ENCODE results near the gene ARHGAP32.
A peak's percentile ranks its signal among the peaks of the same experiment; 100 is the strongest.

The ARHGAP32 gene

GRCh38 chr11:129192150-129192549 lies at the start of gene ARHGAP32:
ARHGAP32 (minus strand) TSS chr11:129192325; CDS start chr11:129192198, 127 bp downstream.
- DNase-seq: no peak

GRCh38 chr11:129239207-129239606 lies 47.1 kb upstream of the ARHGAP32 start:
- DNase-seq: no peak

- DNase-seq: no peak
Observed at GRCh38 chr11:129237880-129238638, 45.9 kb upstream of the ARHGAP32 start.

- peak; percentile 32 for DNase-seq
Observed at GRCh38 chr11:129237456-129237855, 45.3 kb upstream of the ARHGAP32 start.

GRCh38 chr11:129236850-129237249 lies 44.7 kb upstream of the ARHGAP32 start:
- DNase-seq: no peak

GRCh38 chr11:129234978-129235377 lies 42.9 kb upstream of the ARHGAP32 start:
- DNase-seq: no peak

- DNase-seq: peak; percentile 53
Observed at GRCh38 chr11:129230006-129230405, 37.9 kb upstream of the ARHGAP32 start.

GRCh38 chr11:129226207-129226798 lies 34.2 kb upstream of the ARHGAP32 start:
- DNase-seq: no peak

DNA sequence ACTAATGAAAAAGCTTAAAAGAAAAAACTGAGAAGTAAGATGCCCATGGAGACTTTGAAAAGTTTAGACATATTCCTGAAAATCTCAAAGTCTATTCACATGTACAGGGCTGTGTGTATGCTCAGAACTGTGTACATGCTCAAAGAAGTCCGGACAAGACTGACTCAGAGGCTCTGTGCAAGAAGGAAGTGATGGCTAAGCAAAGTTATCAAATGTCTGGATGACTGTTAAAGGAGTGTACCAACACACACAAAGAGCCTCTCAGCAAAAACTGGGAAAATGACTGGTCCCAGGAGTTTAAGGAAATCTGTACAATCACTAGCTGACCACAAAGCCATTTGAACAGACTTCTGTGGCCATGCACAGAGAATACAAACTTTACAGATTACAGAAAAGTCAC lies 33.1 kb upstream of the ARHGAP32 start:
- no peak for DNase-seq

DNA sequence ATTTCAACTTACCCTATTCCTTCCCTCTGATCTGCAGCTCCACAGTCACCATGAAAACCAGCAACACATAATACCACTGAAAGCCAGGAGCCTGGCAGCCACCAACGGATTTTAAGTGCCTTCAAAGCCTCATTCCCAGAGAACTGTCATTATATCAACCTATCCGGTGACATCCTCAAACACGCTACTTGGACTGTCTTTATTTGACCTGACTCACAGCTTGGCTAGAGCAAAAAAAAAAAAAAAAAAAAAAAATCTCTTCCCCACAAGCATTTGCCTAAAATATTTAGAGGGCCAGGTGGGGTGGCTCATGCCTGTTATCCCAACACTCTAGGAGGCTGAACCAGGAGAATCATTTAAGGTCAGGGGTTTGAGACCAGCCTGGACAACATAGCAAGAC lies 32.4 kb upstream of the ARHGAP32 start:
- DNase-seq: no peak

DNA sequence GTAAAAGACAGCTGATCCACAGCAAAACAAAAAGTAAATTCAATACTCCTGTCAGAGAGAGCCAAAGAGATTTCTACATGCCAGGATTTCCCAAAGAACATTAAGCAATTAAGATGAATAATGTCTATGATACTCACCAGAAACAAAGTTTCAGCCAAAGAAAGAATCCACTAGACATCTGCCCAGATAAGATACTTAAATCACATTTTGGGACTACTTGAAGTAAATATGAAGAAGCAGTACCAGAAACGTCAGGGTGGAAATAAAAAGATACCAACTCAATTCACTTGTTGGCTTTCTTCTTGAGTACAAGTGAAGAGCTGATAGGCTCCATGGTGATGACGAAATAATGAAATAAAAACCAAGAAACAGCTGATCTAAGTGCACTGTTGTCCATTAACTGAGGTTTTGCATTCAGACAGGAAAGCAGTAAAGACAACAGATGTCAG lies 31.6 kb upstream of the ARHGAP32 start:
- DNase-seq: no peak

DNA sequence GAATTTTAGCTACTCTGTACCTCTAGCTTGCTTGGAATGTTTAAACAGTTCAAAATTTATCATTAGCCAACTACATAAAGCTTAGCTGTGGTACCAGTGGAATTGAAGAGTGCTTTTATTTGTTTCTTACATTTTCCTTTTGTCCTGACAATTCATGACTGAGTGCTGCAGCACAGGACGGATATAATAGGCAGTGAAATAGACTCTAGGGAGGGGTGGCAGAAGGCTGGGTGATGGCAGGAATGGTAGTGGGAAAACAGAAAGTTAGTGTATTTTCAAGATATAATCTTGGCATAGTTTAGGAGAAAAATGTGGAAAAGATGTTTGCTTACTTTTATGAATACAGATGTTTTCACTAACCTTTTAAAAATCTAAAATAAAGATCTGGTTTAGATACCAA lies 31.1 kb upstream of the ARHGAP32 start:
- no peak for DNase-seq

GRCh38 chr11:129222158-129222557 lies 30.0 kb upstream of the ARHGAP32 start:
- no peak for DNase-seq

DNA sequence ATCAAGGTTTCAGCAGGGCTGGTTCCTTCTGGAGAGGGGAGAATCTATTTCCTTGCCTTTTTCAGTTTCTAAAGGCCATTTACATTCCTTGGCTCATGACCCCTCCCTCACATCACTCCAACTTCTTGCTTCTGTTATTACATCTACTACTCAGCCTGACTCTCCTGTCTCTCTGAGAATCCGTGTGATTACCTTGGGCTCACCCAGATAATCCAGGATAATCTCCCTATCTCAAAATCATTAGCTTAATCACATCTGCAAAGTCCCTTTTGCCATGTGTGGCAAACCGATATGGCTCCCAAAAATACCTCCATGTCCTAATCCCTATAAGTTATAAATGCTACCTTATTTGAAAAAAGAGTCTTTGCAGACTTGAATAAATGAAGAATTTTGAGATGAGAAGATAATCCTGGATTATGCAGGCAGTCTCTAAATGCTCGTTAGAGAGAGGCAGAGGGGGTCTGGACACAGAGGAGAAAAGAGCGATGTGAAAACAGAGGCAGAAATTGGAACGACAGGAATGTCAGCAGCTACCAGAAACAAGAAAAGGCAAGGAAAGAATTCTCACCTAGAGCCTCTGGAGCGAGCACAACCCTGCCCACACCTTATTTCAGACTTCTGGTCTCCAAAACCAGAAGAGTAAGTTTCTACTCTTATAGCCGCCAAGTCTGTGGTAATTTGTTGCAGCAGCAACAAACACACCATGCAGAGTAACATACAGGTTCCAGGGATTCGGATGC lies 23.6 kb upstream of the ARHGAP32 start:
- no peak for DNase-seq

GRCh38 chr11:129214710-129215295 lies 22.7 kb upstream of the ARHGAP32 start:
- no peak for DNase-seq

DNA sequence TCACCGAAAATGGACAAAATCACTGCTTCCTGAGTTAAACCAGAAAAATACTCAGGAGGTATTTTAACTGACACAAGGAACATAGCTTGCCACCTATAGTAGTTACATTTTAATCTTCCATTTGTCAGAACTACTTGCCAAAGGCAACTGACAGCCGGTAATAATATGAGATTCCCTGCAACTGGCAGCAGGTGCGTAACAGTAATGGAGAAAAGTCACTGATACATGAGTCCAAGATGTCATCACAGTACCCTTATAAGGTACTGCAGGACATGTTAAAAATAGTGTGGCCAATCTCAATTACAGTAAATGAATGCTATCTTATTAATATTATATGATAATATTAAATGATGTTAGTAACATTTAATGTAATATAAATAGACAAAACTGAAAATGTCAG lies 21.1 kb upstream of the ARHGAP32 start:
- DNase-seq: no peak

DNA sequence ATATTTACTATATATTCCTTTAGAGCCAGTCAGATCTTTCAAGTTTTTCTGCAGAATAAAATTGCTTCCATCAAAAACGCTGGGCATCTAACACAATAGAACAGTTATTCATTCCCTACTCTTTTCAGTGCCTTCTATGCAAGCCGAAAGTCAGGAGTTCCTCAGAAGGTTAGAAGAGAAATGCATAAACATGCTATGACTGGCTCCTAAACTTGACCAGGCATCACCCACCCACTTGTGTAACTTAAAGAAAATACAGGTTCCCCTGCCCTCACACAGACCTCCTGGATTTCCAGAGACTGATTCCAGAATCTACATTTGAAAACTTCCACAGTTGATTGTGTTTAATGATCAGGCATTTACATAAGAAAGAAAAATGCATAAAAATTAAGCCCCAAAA lies 19.3 kb upstream of the ARHGAP32 start:
- no peak for DNase-seq

DNA sequence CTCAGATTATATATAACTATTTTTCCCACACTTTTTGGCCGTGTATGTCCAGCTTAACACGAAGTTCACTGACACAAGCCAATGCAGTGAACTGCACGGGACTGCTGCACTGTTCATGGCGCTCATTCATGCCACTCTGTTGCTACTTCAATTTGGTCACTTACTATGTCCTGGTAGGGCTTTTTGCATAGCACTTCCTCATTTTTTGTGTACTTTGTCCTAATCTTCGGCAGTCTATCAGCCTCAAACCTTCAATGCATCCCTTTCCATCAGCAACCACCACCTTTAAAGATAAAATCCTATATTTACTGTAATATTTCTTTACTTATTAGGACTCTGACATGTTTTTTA lies 18.7 kb upstream of the ARHGAP32 start:
- DNase-seq: peak; percentile 58

- DNase-seq: no peak
Observed at GRCh38 chr11:129209891-129210830, 18.0 kb upstream of the ARHGAP32 start.

GRCh38 chr11:129208863-129209262 lies 16.7 kb upstream of the ARHGAP32 start:
- no peak for DNase-seq

- DNase-seq: no peak
Observed at GRCh38 chr11:129204150-129204838, 12.2 kb upstream of the ARHGAP32 start.

GRCh38 chr11:129202646-129203045 lies 10.5 kb upstream of the ARHGAP32 start:
- no peak for DNase-seq
